Measurements from ENCODE around the gene IHH. TPM values are rescaled to one million over a fixed set of nuclear protein-coding genes. Genes with fewer than 3 reads are reported as not detected.

Gene IHH
- total RNA-seq, 1 experiment from 2014 or later: 0.17 TPM

DNA sequence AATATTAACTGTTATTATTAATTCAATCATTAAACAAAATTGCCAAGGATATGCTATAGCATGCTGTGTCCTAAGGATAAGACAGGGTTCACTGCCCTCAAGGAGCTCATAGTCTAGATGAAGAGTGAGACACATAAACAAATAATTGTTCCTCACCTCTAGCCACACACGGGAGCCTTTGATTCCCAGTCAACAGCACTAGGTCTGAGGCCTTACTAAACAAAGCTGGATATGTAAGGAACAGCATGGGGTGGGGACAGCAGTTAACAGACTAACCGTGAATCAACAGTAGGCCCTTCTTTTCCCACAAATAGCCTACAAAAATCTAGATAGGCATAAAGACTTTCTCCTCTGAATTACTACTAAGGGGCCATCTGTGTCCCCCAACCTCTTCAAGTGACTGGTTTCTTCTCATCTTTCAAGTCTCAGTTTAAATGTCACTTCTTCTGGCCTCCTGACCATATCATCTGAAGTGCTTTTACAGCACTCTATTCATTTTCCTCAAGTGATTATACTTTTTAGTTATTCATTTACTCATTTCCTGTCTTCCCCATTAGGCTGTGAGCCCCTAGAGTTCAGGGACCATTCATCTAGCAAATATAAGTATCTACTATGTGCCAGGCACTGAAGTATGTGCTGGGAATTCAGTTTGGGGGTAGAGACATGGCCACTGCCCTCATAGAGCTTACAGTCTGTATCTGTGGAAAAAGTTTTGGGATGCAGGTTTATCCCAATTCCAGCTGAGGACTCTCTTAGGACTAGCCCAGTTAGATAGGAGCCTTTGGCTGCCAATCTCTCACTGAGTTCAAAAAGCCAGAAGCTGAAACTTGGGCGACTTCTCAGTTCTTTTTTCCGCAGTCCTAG is 29.9 kb upstream of the IHH start:
- CTCF ChIA-PET: interaction anchor here (0.9 to 1.3 kb wide), 3 partner anchors 13 to 17 kb away, joined by 3 to 5 read pairs (median 3); no protein-coding TSS in a partner anchor
- intact Hi-C loops (cut with micrococcal nuclease): no loop called here
- no peaks in the 10 kb centered on the region for H3K9me3 ChIP-seq (ENCODE audit: control insufficient read depth in 1 of 2, insufficient read depth in 1 of 2, low read depth in 1 of 2, low read length in 2 of 2)

DNA sequence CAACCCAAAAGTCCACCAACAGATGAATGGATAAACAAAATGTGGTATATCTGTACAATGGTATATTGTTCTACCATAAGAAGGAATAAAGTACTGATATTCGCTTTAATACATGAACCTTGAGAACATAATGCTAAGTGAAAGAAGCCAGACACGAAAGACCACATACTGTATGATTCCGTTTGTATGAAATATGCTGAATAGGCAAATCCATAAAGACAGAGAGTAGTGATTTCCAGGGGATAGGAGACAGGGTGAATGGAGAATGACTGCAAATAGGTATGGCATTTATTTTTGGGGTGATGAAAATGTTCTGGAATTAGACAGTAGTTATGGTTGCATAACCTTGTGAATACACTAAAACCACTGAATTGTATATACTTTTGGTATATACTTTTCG is 28.6 kb upstream of the IHH start:
- H3K4me3 ChIP-seq (replicated peaks in 1 of 2; ENCODE audit: low read depth in 1 of 2, low read length in 2 of 2): no peak overlapping the region
- no peaks in the 10 kb centered on the region for H3K9me3 ChIP-seq (ENCODE audit: control insufficient read depth in 1 of 2, insufficient read depth in 1 of 2, low read depth in 1 of 2, low read length in 2 of 2)
- TF ChIP-seq CBX3 (IDR thresholded peaks at IDR 0.05; ENCODE audit: low read depth) (no peak), SP1 (IDR thresholded peaks at IDR 0.05; ENCODE audit: low read depth) (no peak)
- H3K79me2 ChIP-seq (ENCODE audit: insufficient read depth, low read length): no peaks in the 10 kb centered on the region
- DNase-seq (ENCODE audit: low read depth, low spot score): no peak
- no peaks in the 10 kb centered on the region for H4K20me1 ChIP-seq (ENCODE audit: insufficient read depth)
- H3K4me1 ChIP-seq (ENCODE audit: control insufficient read depth in 1 of 2, insufficient read depth in 2 of 2, low read length in 2 of 2): no peaks in the 10 kb centered on the region
- no TSS peak for BruUV-seq (replicated peaks)
- H3K4me2 ChIP-seq (ENCODE audit: low read length): no peak overlapping the region
- H3K27me3 ChIP-seq (ENCODE audit: insufficient read depth, low read length): no peaks in the 10 kb centered on the region
- intact Hi-C loops (cut with micrococcal nuclease): no loop called here
- CTCF ChIA-PET: no interaction called here
- RAD21 ChIA-PET (ENCODE audit: low non-redundant PET in 1 of 2, low total read pairs in 2 of 2, uncharacterized antibody in 2 of 2, unreplicated experiment in 2 of 2): no interaction called here
- H2AFZ ChIP-seq (ENCODE audit: low read depth, low read length, poor library complexity, severe bottlenecking): no peak overlapping the region
- no peak overlapping the region for H3K9ac ChIP-seq (ENCODE audit: low read length)
- no peak for ATAC-seq
- POLR2A ChIA-PET: no interaction called here
- no peaks in the 10 kb centered on the region for H3K36me3 ChIP-seq (ENCODE audit: control insufficient read depth in 1 of 2, insufficient read depth in 2 of 2, low read length in 2 of 2)
- no peaks in the 10 kb centered on the region for H3K9me2 ChIP-seq (ENCODE audit: insufficient read depth)
- no peak overlapping the region for H3K27ac ChIP-seq (ENCODE audit: low read depth, low read length)

More for the DNA sequence above, 29.9 kb upstream of the IHH start:
- Histone ChIP-seq H3K36me3 (ENCODE audit: control insufficient read depth in 1 of 2, insufficient read depth in 2 of 2, low read length in 2 of 2) (no peaks in the 10 kb centered on the region), H3K27ac (ENCODE audit: low read depth, low read length) (no peak overlapping the region), H3K4me2 (ENCODE audit: low read length) (no peak overlapping the region), H3K4me3 (replicated peaks in 1 of 2; ENCODE audit: low read depth in 1 of 2, low read length in 2 of 2) (no peak overlapping the region), H3K4me1 (ENCODE audit: control insufficient read depth in 1 of 2, insufficient read depth in 2 of 2, low read length in 2 of 2) (no peaks in the 10 kb centered on the region), H3K9me2 (ENCODE audit: insufficient read depth) (no peaks in the 10 kb centered on the region), H2AFZ (ENCODE audit: low read depth, low read length, poor library complexity, severe bottlenecking) (no peak overlapping the region), H3K79me2 (ENCODE audit: insufficient read depth, low read length) (no peaks in the 10 kb centered on the region), H3K9ac (ENCODE audit: low read length) (no peak overlapping the region), H4K20me1 (ENCODE audit: insufficient read depth) (no peaks in the 10 kb centered on the region), H3K27me3 (ENCODE audit: insufficient read depth, low read length) (no peaks in the 10 kb centered on the region)
- TF ChIP-seq POLR2AphosphoS5 (IDR thresholded peaks at IDR 0.05; ENCODE audit: low read depth, low read length) (no peak), CBX3 (IDR thresholded peaks at IDR 0.05; ENCODE audit: low read depth) (no peak)
- ChIA-PET POLR2A (no interaction called here), RAD21 (ENCODE audit: low non-redundant PET in 1 of 2, low total read pairs in 2 of 2, uncharacterized antibody in 2 of 2, unreplicated experiment in 2 of 2) (no interaction called here)
- no peak for DNase-seq (ENCODE audit: low read depth, low spot score)
- no TSS peak for BruUV-seq (replicated peaks)
- no peak for ATAC-seq
